Parathyroid adenoma (tissue), 2 donors: ENCODE measurements around the gene FARS2.

ENCODE experiments used
- H2AFZ ChIP-seq: fragments of 300-600 bp; sonication (generic); one replicate; pipeline ENCODE4 v1.7.0; 2017; ENCODE audit warnings: antibody characterized with exemption, mild to moderate bottlenecking
- H3K27ac ChIP-seq: fragments of 300-600 bp; sonication (generic); one replicate; pipeline ENCODE4 v1.7.0; 2017
- H3K27me3 ChIP-seq: fragments of 300-600 bp; sonication (generic); one replicate; pipeline ENCODE4 v1.7.0; 2017; ENCODE audit warnings: low read length; ENCODE audit not compliant: control insufficient read depth, insufficient read depth
- H3K36me3 ChIP-seq: fragments of 300-600 bp; sonication (generic); one replicate; pipeline ENCODE4 v1.7.0; 2017; ENCODE audit warnings: low read length; ENCODE audit not compliant: control insufficient read depth, insufficient read depth
- H3K4me1 ChIP-seq: fragments of 300-600 bp; sonication (generic); one replicate; pipeline ENCODE4 v1.7.0; 2017; ENCODE audit warnings: control low read depth
- H3K4me2 ChIP-seq: fragments of 300-600 bp; sonication (generic); one replicate; pipeline ENCODE4 v1.7.0; 2017; ENCODE audit warnings: low read length
- H3K4me3 ChIP-seq: fragments of 300-600 bp; sonication (generic); one replicate; pipeline ENCODE4 v1.7.0; 2017; ENCODE audit warnings: low read depth, low read length
- H3K79me2 ChIP-seq: fragments of 300-600 bp; sonication (generic); one replicate; pipeline ENCODE4 v1.7.0; 2017; ENCODE audit warnings: control low read depth
- H3K9ac ChIP-seq: fragments of 300-600 bp; sonication (generic); one replicate; pipeline ENCODE4 v1.7.0; 2017; ENCODE audit warnings: mild to moderate bottlenecking
- H3K9me3 ChIP-seq: fragments of 300-600 bp; sonication (generic); one replicate; pipeline ENCODE4 v1.7.0; 2017; ENCODE audit warnings: low read length; ENCODE audit not compliant: control insufficient read depth
- CTCF ChIP-seq: fragments of 300-600 bp; sonication (generic); IDR thresholded peaks from one replicate; pipeline ENCODE4 v1.7.0; 2017; ENCODE audit warnings: antibody characterized with exemption, mild to moderate bottlenecking
- donor health status: primary hyperparathyroidism.

The FARS2 gene

GRCh38 chr6:5626727-5627426 lies 365.6 kb downstream of the FARS2 start:
- Histone ChIP-seq H3K27me3 (no peaks in the 10 kb centered on the region), H2AFZ (no peak overlapping the region), H3K9me3 (no peaks in the 10 kb centered on the region), H3K27ac (no peak overlapping the region), H3K4me1 (peaks cover 21% of the 10 kb centered on the region), H3K9ac (no peak overlapping the region), H3K4me2 (no peak overlapping the region), H3K36me3 (no peaks in the 10 kb centered on the region), H3K4me3 (no peak overlapping the region), H3K79me2 (no peaks in the 10 kb centered on the region)
- no peak for TF ChIP-seq CTCF

GRCh38 chr6:5630636-5631035 lies 369.3 kb downstream of the FARS2 start:
- TF ChIP-seq CTCF, result no peak
- Histone ChIP-seq H3K4me3 (no peak overlapping the region), H3K4me1 (peaks cover 4% of the 10 kb centered on the region), H3K36me3 (no peaks in the 10 kb centered on the region), H3K27ac (no peak overlapping the region), H3K27me3 (no peaks in the 10 kb centered on the region), H2AFZ (no peak overlapping the region), H3K4me2 (no peak overlapping the region), H3K9me3 (no peaks in the 10 kb centered on the region), H3K79me2 (no peaks in the 10 kb centered on the region), H3K9ac (no peak overlapping the region)

- no peak overlapping the region for H3K9ac ChIP-seq
- H3K79me2 ChIP-seq, result peaks cover 4% of the 10 kb centered on the region
- H3K36me3 ChIP-seq, result no peaks in the 10 kb centered on the region
- no peaks in the 10 kb centered on the region for H3K27me3 ChIP-seq
- no peak overlapping the region for H3K4me2 ChIP-seq
- TF ChIP-seq CTCF, result no peak
- H3K9me3 ChIP-seq, result no peaks in the 10 kb centered on the region
- H3K4me3 ChIP-seq, result no peak overlapping the region
- H3K27ac ChIP-seq, result no peak overlapping the region
- no peaks in the 10 kb centered on the region for H3K4me1 ChIP-seq
- H2AFZ ChIP-seq, result no peak overlapping the region
Measured at GRCh38 chr6:5632348-5632935, 371.1 kb downstream of the FARS2 start.

GRCh38 chr6:5634525-5634924 lies 373.2 kb downstream of the FARS2 start:
- H3K27ac ChIP-seq, result no peak overlapping the region
- no peak overlapping the region for H3K4me3 ChIP-seq
- peaks cover 4% of the 10 kb centered on the region for H3K79me2 ChIP-seq
- H2AFZ ChIP-seq, result no peak overlapping the region
- H3K36me3 ChIP-seq, result no peaks in the 10 kb centered on the region
- no peak overlapping the region for H3K9ac ChIP-seq
- H3K4me1 ChIP-seq, result no peaks in the 10 kb centered on the region
- no peak for TF ChIP-seq CTCF
- no peak overlapping the region for H3K4me2 ChIP-seq
- no peaks in the 10 kb centered on the region for H3K9me3 ChIP-seq
- no peaks in the 10 kb centered on the region for H3K27me3 ChIP-seq
